Fibroblast of skin of left quadriceps (primary cell): ENCODE results near the gene AKAP13.
"Not testable (repeated sequence)": the region's sequence is repeated elsewhere in the genome, so short reads cannot be mapped to it uniquely, and the experiment has no call there.

Experiments
- DNase-seq, 2 experiments: peaks; one replicate each; pipeline ENCODE4 v3.0.0-alpha.2; 2013; ENCODE audit warnings: low read depth in 2 of 2

The AKAP13 gene

GRCh38 chr15:85380217-85380811 lies at the start of gene AKAP13:
AKAP13 (plus strand) TSS chr15:85380603; CDS start chr15:85485721, 105,118 bp downstream.
- peak; percentile 99 for DNase-seq

- DNase-seq = peak; percentile 76 to 81
Observed at GRCh38 chr15:85330901-85331588, 49.4 kb upstream of the AKAP13 start.

- no peak for DNase-seq
Observed at GRCh38 chr15:85331655-85332285, 48.6 kb upstream of the AKAP13 start.

GRCh38 chr15:85333132-85333831 lies 47.1 kb upstream of the AKAP13 start:
- peak; percentile 86 for DNase-seq

GRCh38 chr15:85334241-85334640 lies 46.2 kb upstream of the AKAP13 start:
- DNase-seq = no peak

GRCh38 chr15:85335193-85335942 lies 45.0 kb upstream of the AKAP13 start:
- no peak for DNase-seq

GRCh38 chr15:85336880-85337279 lies 43.5 kb upstream of the AKAP13 start:
- no peak for DNase-seq

- DNase-seq = no peak
Observed at GRCh38 chr15:85337425-85338074, 42.9 kb upstream of the AKAP13 start.

GRCh38 chr15:85340321-85340665 lies 40.1 kb upstream of the AKAP13 start:
- DNase-seq = no peak

- no peak for DNase-seq
Observed at GRCh38 chr15:85340852-85341251, 39.6 kb upstream of the AKAP13 start.

- DNase-seq = not testable (repeated sequence)
Observed at GRCh38 chr15:85342163-85342562, 38.2 kb upstream of the AKAP13 start.

- DNase-seq = peak; percentile 90 to 91
Observed at GRCh38 chr15:85343443-85343842, 37.0 kb upstream of the AKAP13 start.

- DNase-seq = not testable (repeated sequence)
Observed at GRCh38 chr15:85344241-85344640, 36.2 kb upstream of the AKAP13 start.

GRCh38 chr15:85344653-85345114 lies 35.7 kb upstream of the AKAP13 start:
- DNase-seq = not testable (repeated sequence)

- DNase-seq = not testable (repeated sequence)
Observed at GRCh38 chr15:85345196-85345918, 35.0 kb upstream of the AKAP13 start.

- DNase-seq = not testable (repeated sequence)
Observed at GRCh38 chr15:85346462-85347084, 33.8 kb upstream of the AKAP13 start.

- not testable (repeated sequence) for DNase-seq
Observed at GRCh38 chr15:85347264-85348047, 32.9 kb upstream of the AKAP13 start.

- not testable (repeated sequence) for DNase-seq
Observed at GRCh38 chr15:85348048-85348766, 32.2 kb upstream of the AKAP13 start.
